GF-D8 (cell line): ENCODE measurements around the gene OR2C3.
A peak's percentile ranks its signal among the peaks of the same experiment; 100 is the strongest.
"Not testable (repeated sequence)": the region's sequence is repeated elsewhere in the genome, so short reads cannot be mapped to it uniquely, and the experiment has no call there.

Source experiments
- DNase-seq: peaks from one replicate; lab custom pipeline; 2025; lab: John Stamatoyannopoulos, UW

The OR2C3 gene

GRCh38 chr1:247536340-247536739 is at the start of gene OR2C3:
TSS of gene OR2C3 (minus strand) at chr1:247536440. CDS start at chr1:247532511, 3,929 bp downstream.
- no peak for DNase-seq

GRCh38 chr1:247578946-247579460 is 42.8 kb upstream of the OR2C3 start:
- DNase-seq: no peak

- DNase-seq: peak; percentile 33
Measured at GRCh38 chr1:247576514-247576913, 40.3 kb upstream of the OR2C3 start.

- no peak for DNase-seq
Measured at GRCh38 chr1:247574664-247575063, 38.4 kb upstream of the OR2C3 start.

- no peak for DNase-seq
Measured at GRCh38 chr1:247574236-247574635, 38.0 kb upstream of the OR2C3 start.

GRCh38 chr1:247562198-247562597 is 26.0 kb upstream of the OR2C3 start:
- no peak for DNase-seq

GRCh38 chr1:247561711-247562110 is 25.5 kb upstream of the OR2C3 start:
- no peak for DNase-seq

GRCh38 chr1:247557926-247558674 is 21.9 kb upstream of the OR2C3 start:
- DNase-seq: no peak

GRCh38 chr1:247552231-247552630 is 16.0 kb upstream of the OR2C3 start:
- DNase-seq: no peak

GRCh38 chr1:247551721-247552120 is 15.5 kb upstream of the OR2C3 start:
- no peak for DNase-seq

GRCh38 chr1:247548769-247549182 is 12.5 kb upstream of the OR2C3 start, which contains the start of gene GCSAML:
TSS of gene GCSAML (plus strand) at chr1:247549134. CDS start at chr1:247549192, 58 bp downstream.
- peak; percentile 87 for DNase-seq

GRCh38 chr1:247548092-247548491 is 11.9 kb upstream of the OR2C3 start:
- DNase-seq: peak; percentile 88

- peak; percentile 42 for DNase-seq
Measured at GRCh38 chr1:247542811-247543210, 6.6 kb upstream of the OR2C3 start.

GRCh38 chr1:247540581-247540980 is 4.3 kb upstream of the OR2C3 start:
- no peak for DNase-seq

- peak; percentile 73 for DNase-seq
Measured at GRCh38 chr1:247539215-247539614, 3.0 kb upstream of the OR2C3 start.

- no peak for DNase-seq
Measured at GRCh38 chr1:247538561-247538960, 2.3 kb upstream of the OR2C3 start.

GRCh38 chr1:247535402-247535801 is 838 bp downstream of the OR2C3 start:
- no peak for DNase-seq

GRCh38 chr1:247531937-247532336 is 4.3 kb downstream of the OR2C3 start:
- no peak for DNase-seq

- no peak for DNase-seq
Measured at GRCh38 chr1:247530785-247531184, 5.5 kb downstream of the OR2C3 start.

- DNase-seq: peak; percentile 5
Measured at GRCh38 chr1:247529771-247530355, 6.4 kb downstream of the OR2C3 start.

GRCh38 chr1:247528812-247529474 is 7.3 kb downstream of the OR2C3 start:
- DNase-seq: no peak

GRCh38 chr1:247521886-247522285 is 14.4 kb downstream of the OR2C3 start:
- not testable (repeated sequence) for DNase-seq

GRCh38 chr1:247518613-247518891 is 17.7 kb downstream of the OR2C3 start:
- DNase-seq: no peak
